NCI-H82 treated with DMSO at 0.1 percent for 48 hours (cell line): ENCODE results near the gene PDCD7.

Experiments
- DNase-seq: peaks from one replicate; lab custom pipeline; 2025; ENCODE audit not compliant: unreplicated experiment; lab: John Stamatoyannopoulos, UW

PDCD7 gene

GRCh38 chr15:65092911-65093792 is 40.5 kb downstream of the PDCD7 start:
- DNase-seq: no peak

DNA sequence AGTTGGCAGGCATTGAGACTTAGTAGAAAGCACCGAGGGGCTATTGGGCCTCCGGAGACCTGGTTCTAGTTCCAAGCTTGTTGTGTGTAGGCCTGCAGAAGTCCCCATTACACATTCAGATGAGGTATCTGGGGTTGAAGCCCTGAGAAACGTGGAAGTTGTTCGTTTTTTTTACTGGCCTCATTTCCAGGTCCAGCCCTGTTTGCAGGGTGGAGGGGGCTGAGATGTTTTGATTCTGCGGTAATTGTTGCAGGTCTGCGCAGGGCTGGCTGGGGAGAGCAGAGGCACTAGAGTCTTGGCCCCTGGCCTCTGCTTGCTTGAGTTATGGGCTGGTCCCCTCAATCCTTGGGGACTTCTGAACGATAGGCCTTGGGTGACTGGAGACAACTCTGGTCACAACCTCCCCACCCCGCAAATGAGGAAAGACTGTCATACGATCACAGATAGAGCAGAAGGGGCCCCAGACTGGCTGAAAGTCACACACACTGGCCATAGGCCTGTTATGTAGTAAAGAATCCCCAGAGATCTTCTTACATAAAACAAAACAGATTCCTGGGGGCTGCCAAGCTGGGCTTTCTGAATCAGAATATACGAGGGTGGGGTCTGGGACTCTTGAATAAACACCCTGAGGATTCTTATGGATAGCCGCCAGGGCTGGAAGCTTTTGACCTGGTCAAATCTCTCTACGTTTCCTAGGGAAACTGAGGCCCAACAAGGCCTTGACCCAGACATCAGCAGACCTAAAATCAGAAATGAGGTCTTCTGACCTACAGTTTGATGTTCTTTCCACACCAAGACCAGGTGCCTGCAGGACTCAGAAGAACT is 41.5 kb downstream of the PDCD7 start:
- no peak for DNase-seq

DNA sequence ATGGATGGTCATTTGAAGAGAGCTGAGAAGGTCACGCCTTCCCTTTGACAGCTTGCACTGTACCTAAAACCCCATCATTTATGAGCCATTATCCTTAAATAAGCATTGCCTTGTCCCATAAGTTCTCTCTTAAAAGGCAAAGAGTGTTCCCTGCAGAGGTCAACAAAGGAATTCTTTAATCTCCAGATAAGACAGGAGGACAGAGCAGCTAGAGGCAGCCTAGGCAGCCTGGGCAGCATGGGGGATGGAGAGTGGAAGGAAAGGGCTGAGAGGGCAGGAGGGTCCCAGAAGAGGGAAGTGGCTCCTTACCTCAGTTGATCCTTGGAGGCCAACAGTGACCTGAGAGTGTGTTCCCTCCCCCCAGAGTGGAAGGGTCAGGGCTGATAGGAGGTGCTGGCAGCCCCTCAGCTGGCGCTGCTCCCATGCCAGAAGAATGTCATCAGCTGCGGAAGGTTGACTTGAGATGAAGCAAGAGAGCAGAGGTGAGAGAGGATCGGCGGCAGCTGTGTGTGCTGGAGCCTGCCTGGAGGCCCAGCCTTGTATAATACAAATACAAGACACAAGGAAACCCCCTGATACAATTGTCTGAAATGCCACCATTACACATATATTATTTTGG is 44.3 kb downstream of the PDCD7 start:
- no peak for DNase-seq

GRCh38 chr15:65088643-65089021 is 45.0 kb downstream of the PDCD7 start:
- DNase-seq: no peak

- no peak for DNase-seq
These were observed 45.5 kb downstream of the PDCD7 start for GRCh38 chr15:65087873-65088642.

DNA sequence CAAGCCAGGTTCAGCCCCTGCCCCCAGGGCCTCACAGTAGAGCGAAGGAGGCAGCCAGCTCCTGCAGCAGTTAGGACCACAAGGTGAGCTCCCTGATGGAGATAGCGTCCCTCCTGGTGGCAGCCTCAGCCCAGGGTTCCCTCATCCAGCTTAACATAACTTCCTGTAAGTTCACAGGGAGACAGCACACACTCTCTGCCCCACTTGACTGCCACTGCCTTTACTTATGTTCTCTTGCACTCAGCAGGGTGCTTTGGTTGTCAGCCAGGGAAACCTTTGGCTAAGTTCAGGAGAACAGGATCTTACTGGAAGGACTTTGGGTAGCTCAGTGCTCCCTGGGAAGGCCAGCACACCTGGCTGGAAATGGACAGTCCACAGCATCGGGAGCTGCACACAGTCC is 46.2 kb downstream of the PDCD7 start:
- no peak for DNase-seq

GRCh38 chr15:65086680-65087111 is 46.9 kb downstream of the PDCD7 start:
- no peak for DNase-seq

- DNase-seq: no peak
These were observed 47.5 kb downstream of the PDCD7 start for GRCh38 chr15:65085990-65086679.

GRCh38 chr15:65085207-65085753 is 48.3 kb downstream of the PDCD7 start:
- no peak for DNase-seq

- DNase-seq: no peak
These were observed 49.0 kb downstream of the PDCD7 start for GRCh38 chr15:65084500-65085206.

- DNase-seq: peak; percentile 24
These were observed 50.3 kb downstream of the PDCD7 start for GRCh38 chr15:65083262-65083701.

- no peak for DNase-seq
These were observed 51.2 kb downstream of the PDCD7 start for GRCh38 chr15:65082303-65082953.

- no peak for DNase-seq
These were observed 51.9 kb downstream of the PDCD7 start for GRCh38 chr15:65081758-65082157.

DNA sequence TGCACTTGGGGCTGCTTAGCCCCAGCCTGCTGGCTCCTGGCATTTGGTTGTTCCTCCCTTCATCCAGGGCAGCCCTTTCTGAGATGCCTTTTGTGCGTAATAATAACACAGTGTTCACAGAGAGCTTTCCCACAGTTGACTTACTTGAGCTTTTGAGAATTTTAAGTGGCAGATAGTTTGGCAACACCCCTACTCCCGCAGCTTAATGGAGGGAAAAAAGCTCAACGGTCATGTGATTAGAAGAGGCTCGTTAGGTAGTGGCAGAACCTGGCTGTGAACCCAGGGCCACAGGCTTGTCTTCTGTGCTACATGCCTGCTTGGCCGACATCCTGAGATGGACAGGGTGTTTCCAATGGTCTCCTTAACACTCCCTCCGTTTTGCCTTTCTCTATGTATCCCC is 52.3 kb downstream of the PDCD7 start:
- DNase-seq: no peak

- DNase-seq: no peak
These were observed 54.0 kb downstream of the PDCD7 start for GRCh38 chr15:65079580-65079979.

GRCh38 chr15:65077981-65078352 is 55.6 kb downstream of the PDCD7 start:
- no peak for DNase-seq

- no peak for DNase-seq
These were observed 56.2 kb downstream of the PDCD7 start for GRCh38 chr15:65077291-65077980.
